ENCODE data around the gene PRR18. TPM values are rescaled to one million over a fixed set of nuclear protein-coding genes. Genes with fewer than 3 reads are reported as not detected.
"Not testable (repeated sequence)": the region's sequence is repeated elsewhere in the genome, so short reads cannot be mapped to it uniquely, and the experiment has no call there.

The PRR18 gene
- total RNA-seq, 1 experiment from 2014 or later, result not detected

GRCh38 chr6:166344921-166345320 is 36.7 kb upstream of the PRR18 start:
- not testable (repeated sequence) for H4K91ac ChIP-seq (ENCODE audit: insufficient read length, low read depth, low read length); H3K9me3 Mint-ChIP-seq; H3K23me2 ChIP-seq (ENCODE audit: insufficient read length, low read depth, low read length, poor library complexity, severe bottlenecking); H2BK20ac ChIP-seq (ENCODE audit: low read depth, low read length, poor library complexity, severe bottlenecking); H2AK5ac ChIP-seq (ENCODE audit: insufficient read length, low read length); H3K18ac ChIP-seq (ENCODE audit: insufficient read length, low read depth, low read length); H3K9ac ChIP-seq (ENCODE audit: extremely low read depth, insufficient read length, low read length); H3K27me3 Mint-ChIP-seq (ENCODE audit: low read depth); H2BK120ac ChIP-seq (ENCODE audit: low read depth, low read length, poor library complexity, severe bottlenecking); H3K4me3 Mint-ChIP-seq; H3K14ac ChIP-seq (ENCODE audit: insufficient read depth, low read length); H3K27ac ChIP-seq (ENCODE audit: insufficient read length, low read depth, low read length); H3K4me2 ChIP-seq (ENCODE audit: insufficient read depth, insufficient read length, low read length); H3K23ac ChIP-seq (ENCODE audit: insufficient read length, low read depth, low read length); H4K20me1 ChIP-seq (ENCODE audit: control insufficient read depth, insufficient read depth, insufficient read length); DNase-seq; H3K4me1 ChIP-seq (ENCODE audit: insufficient read depth, low read length); H3K79me1 ChIP-seq (ENCODE audit: insufficient read depth, low read depth, low read length, poor library complexity, severe bottlenecking); H3K56ac ChIP-seq (ENCODE audit: insufficient read length, low read depth, low read length); H3T11ph ChIP-seq (ENCODE audit: low read length); H3K27me3 ChIP-seq (ENCODE audit: insufficient read depth, low read length); H2BK12ac ChIP-seq (ENCODE audit: insufficient read length, low read depth, low read length); H2BK15ac ChIP-seq (ENCODE audit: low read depth, low read length); H3K36me3 Mint-ChIP-seq (ENCODE audit: insufficient read depth in 1 of 3, low read depth in 3 of 3); H4K5ac ChIP-seq (ENCODE audit: insufficient read length, low read depth, low read length); H2AFZ ChIP-seq (ENCODE audit: low read length); H3K27ac Mint-ChIP-seq; H2BK5ac ChIP-seq (ENCODE audit: insufficient read length, low read length); H4K8ac ChIP-seq (replicated peaks; ENCODE audit: insufficient read length, low read depth, low read length); H3K4ac ChIP-seq (ENCODE audit: low read depth, low read length); H3K9me3 ChIP-seq (ENCODE audit: control insufficient read depth, low read depth, low read length)
- peaks cover 20% of the 10 kb centered on the region for H3K79me2 ChIP-seq (ENCODE audit: insufficient read depth, low read length)
- H3K4me1 Mint-ChIP-seq, result peaks cover 10 to 16% of the 10 kb centered on the region in 2 experiments
- no CpG with 5 or more reads among the region's 2 CpGs for WGBS (ENCODE audit: extremely low coverage, insufficient read length, low lambda C conversion rate)
